GM10248 (cell line): ENCODE results near the gene LAMA3.

Experiments used
- CTCF ChIA-PET: fragments of 300-600 bp; sonication (Branson Sonifier 250); formaldehyde crosslinking; extraction: SDS; loops from one replicate; lab custom pipeline; 2021; ENCODE audit warnings: antibody characterized with exemption; lab: Yijun Ruan, JAX
- POLR2A ChIA-PET: fragments of 350-650 bp; sonication (Branson Sonifier 250); formaldehyde crosslinking; extraction: SDS; loops from one replicate; lab custom pipeline; 2020; ENCODE audit warnings: antibody characterized with exemption; lab: Yijun Ruan, JAX
- DNase-seq: peaks from one replicate; pipeline ENCODE4 v3.0.0; 2012; ENCODE audit errors: extremely low spot score
- TF ChIP-seq, protein P1 (sequence below): IDR thresholded peaks from 2 replicates; pipeline ENCODE4 v1.5.1; 2012; ENCODE audit warnings: mild to moderate bottlenecking, low read depth; ENCODE audit errors: extremely low read depth, missing control alignments, control extremely low read depth

LAMA3 gene

DNA sequence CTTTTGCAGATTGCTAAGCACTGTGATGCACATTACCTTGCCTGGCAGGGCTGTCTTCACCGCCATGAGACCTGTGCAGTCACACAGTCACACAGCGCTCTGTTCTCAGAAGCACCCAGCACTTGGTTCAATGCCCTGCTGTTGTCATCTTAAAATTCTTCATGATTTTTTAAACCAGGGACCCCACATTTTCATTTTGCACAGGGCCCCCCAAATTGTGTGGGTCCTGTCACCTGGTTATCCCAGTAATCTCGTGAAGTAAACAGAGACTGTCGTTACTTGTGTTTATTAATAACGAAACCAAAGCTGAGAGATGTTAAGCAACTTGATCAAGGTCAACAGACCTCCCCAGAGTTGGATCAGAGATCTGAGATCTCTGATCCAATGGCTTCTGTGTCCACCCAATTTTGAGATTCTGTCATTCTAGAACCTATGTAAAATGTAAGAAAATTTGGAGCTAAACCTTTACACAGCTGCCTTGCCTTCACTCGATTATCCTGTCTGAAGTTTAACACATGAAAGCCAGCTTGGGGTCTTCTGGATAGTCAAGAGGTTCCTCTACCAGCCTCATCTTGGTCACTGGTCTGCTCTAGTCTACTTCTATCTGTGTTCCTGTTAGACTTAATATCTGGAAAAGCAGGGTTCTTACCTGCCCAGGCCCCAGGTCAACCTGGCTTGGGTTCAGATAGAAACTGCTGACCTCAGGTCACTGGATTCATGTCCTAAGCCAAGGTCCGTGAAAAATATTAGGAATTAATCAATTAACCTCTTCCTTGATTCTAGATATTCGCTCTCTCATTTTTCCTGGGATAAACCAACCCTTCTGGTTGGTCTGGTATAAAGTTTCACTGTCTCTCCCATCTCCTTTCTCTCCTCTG is 311.6 kb downstream of the LAMA3 start:
- CTCF ChIA-PET: interaction anchor here (1.0 to 1.7 kb wide), 4 partner anchors 14 to 24 kb away, joined by 3 to 5 read pairs (median 3); no protein-coding TSS in a partner anchor

DNA sequence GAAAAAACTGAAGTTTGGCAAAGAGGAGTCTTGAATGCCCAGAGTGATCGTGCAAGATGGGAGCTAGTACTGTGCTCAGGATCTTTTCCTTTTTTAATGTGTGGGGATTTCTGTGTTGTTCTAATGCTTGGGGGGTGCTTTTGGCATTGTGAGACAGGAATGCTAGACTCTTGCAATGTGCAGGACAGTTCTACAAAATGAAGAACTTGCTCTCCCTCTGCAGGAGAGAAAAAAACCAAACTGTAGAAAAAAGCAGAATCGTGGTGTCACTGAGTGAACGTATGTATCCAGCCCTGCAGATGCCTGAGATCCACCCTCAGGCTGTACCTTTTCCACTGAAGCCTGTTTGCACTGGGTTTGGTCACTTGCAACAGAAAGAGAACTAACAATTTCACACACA is 313.2 kb downstream of the LAMA3 start:
- ChIA-PET POLR2A (no interaction called here), CTCF (no interaction called here)

More for the DNA sequence above, 311.6 kb downstream of the LAMA3 start:
- TF ChIP-seq, protein P1, sequence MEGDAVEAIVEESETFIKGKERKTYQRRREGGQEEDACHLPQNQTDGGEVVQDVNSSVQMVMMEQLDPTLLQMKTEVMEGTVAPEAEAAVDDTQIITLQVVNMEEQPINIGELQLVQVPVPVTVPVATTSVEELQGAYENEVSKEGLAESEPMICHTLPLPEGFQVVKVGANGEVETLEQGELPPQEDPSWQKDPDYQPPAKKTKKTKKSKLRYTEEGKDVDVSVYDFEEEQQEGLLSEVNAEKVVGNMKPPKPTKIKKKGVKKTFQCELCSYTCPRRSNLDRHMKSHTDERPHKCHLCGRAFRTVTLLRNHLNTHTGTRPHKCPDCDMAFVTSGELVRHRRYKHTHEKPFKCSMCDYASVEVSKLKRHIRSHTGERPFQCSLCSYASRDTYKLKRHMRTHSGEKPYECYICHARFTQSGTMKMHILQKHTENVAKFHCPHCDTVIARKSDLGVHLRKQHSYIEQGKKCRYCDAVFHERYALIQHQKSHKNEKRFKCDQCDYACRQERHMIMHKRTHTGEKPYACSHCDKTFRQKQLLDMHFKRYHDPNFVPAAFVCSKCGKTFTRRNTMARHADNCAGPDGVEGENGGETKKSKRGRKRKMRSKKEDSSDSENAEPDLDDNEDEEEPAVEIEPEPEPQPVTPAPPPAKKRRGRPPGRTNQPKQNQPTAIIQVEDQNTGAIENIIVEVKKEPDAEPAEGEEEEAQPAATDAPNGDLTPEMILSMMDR: no peak
- POLR2A ChIA-PET: no interaction called here
- DNase-seq: no peak

DNA sequence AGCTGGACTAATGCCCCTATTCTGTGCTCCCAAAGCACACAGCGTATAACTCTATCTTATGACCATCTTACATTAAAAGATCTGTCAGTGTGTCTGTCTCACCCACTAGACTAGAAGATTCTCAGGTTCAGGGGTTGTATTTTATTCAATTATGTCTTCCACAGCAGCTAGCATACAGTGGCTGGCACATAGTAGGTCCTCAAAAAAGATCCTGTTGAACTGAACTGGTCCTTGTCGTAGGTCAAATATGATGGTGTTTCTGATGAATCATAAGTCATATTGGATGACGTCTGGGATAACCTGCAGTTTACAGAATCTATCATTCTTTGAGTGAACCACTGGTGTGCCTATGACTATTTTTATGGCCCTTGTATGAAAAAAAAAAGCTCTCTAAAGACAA is 314.0 kb downstream of the LAMA3 start:
- ChIA-PET POLR2A (no interaction called here), CTCF (interaction anchor here (1.1 kb wide), 1 partner anchor 25 kb away, joined by 3 read pairs; no protein-coding TSS in a partner anchor)
- DNase-seq: no peak
- TF ChIP-seq, protein P1: no peak

More for the DNA sequence above, 313.2 kb downstream of the LAMA3 start:
- no peak for DNase-seq
- TF ChIP-seq, protein P1: no peak

DNA sequence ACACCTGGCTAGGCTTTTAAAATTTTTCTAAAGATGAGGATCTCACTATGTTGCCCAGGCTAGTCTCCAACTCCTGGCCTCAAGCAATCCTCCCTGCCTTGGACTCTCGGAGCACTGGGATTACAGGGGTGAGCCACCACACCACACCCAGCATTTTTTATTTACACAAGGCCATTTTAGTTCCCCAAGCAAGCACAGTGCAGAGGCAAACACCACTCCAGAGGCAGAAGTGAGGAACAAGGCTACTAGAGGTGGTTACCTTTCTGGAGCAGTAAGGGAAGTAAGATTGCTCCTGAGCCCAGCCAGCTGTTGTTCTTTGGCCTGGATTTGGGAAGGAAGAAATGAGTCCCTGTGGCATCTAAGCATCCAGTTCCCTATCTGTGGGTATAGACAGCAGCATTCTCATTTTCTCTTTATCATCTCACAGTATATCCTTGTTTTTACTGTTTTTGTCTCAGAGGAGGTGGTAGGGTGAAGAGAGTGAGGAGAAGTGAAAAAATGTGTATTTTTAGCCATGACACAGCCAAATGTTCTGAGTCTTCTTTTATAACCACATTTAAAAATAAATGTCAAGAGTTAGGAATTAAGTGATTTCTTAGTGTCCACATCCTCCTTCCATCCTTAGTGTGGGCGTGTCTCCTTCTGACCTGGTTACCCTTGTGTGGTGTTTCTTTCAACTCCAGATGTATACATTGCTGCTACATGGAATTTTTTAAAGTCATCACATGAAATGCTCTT is 314.8 kb downstream of the LAMA3 start:
- ChIA-PET POLR2A (no interaction called here), CTCF (interaction anchor here (1.1 kb wide), 1 partner anchor 24 kb away, joined by 3 read pairs; no protein-coding TSS in a partner anchor)
- TF ChIP-seq, protein P1: no peak
- no peak for DNase-seq
